Smooth muscle cell (in vitro differentiated cells): ENCODE data around the gene ZDHHC20. TPM values are rescaled to one million over a fixed set of nuclear protein-coding genes. Genes with fewer than 3 reads are reported as not detected.

Experiments
- DNase-seq: peaks from one replicate; lab custom pipeline; 2025; ENCODE audit not compliant: unreplicated experiment; lab: John Stamatoyannopoulos, UW
- H2AFZ ChIP-seq: fragments of 200-600 bp; sonication (generic); 2 replicates; pipeline ENCODE4 v1.6.0; 2016; ENCODE audit warnings: antibody characterized with exemption, low read depth, mild to moderate bottlenecking
- H3F3A ChIP-seq: fragments of 200-600 bp; sonication (generic); 2 replicates; pipeline ENCODE4 v1.6.0; 2017; ENCODE audit warnings: antibody characterized with exemption, low read depth
- H3K27ac ChIP-seq: fragments of 200-600 bp; sonication (generic); 2 replicates; pipeline ENCODE4 v1.5.1; 2016; ENCODE audit warnings: low read depth, mild to moderate bottlenecking
- H3K27me3 ChIP-seq: fragments of 200-600 bp; sonication (generic); 2 replicates; pipeline ENCODE4 v1.6.1; 2016; ENCODE audit warnings: low read depth, mild to moderate bottlenecking
- H3K36me3 ChIP-seq: fragments of 200-600 bp; sonication (generic); 2 replicates; pipeline ENCODE4 v1.5.1; 2016; ENCODE audit warnings: low read depth
- H3K4me1 ChIP-seq: fragments of 200-600 bp; sonication (generic); 2 replicates; pipeline ENCODE4 v1.5.1; 2016; ENCODE audit warnings: low read depth
- H3K4me2 ChIP-seq: fragments of 200-600 bp; sonication (generic); 2 replicates; pipeline ENCODE4 v1.6.0; 2016; ENCODE audit warnings: mild to moderate bottlenecking
- H3K4me3 ChIP-seq: fragments of 200-600 bp; sonication (generic); 2 replicates; pipeline ENCODE4 v1.5.1; 2016; ENCODE audit warnings: mild to moderate bottlenecking
- H3K79me2 ChIP-seq: fragments of 200-600 bp; sonication (generic); 2 replicates; pipeline ENCODE4 v1.6.0; 2016; ENCODE audit warnings: low read depth, mild to moderate bottlenecking
- H3K9ac ChIP-seq: fragments of 200-600 bp; sonication (generic); 2 replicates; pipeline ENCODE4 v1.6.0; 2016; ENCODE audit warnings: low read depth
- H3K9me3 ChIP-seq: fragments of 200-600 bp; sonication (generic); replicated peaks from 2 replicates; pipeline ENCODE4 v1.5.1; 2016; ENCODE audit warnings: low read depth
- H4K20me1 ChIP-seq: fragments of 200-600 bp; sonication (generic); 2 replicates; pipeline ENCODE4 v1.6.0; 2016; ENCODE audit warnings: low read depth
- WGBS: methylation state at CpG from one replicate; pipeline ENCODE4 v1.1.7; 2016; ENCODE audit warnings: low lambda C conversion rate; 5-methylcytosine and 5-hydroxymethylcytosine counted together
- polyA plus RNA-seq: library from polyadenylated mRNA; unstranded; fragments of >200 nt; fragmentation: Nextera tagmentation; extraction: Ambion mirVana; gene quantifications from 2 replicates; pipeline ENCODE4 v1.2.1, GENCODE V29; 2016
- total RNA-seq: library from RNA; depleted of rRNA; stranded (reverse); fragments of >200 nt; gene quantifications from 2 replicates; pipeline ENCODE4 v1.2.3, GENCODE V29; 2014
- TF ChIP-seq, protein P1 (sequence below): fragments of 200-600 bp; sonication (generic); IDR thresholded peaks from 2 replicates; pipeline ENCODE4 v1.5.1; 2017; ENCODE audit warnings: borderline replicate concordance, mild to moderate bottlenecking, antibody characterized with exemption; ENCODE audit not compliant: insufficient read depth, poor library complexity, severe bottlenecking

Gene ZDHHC20, protein sequence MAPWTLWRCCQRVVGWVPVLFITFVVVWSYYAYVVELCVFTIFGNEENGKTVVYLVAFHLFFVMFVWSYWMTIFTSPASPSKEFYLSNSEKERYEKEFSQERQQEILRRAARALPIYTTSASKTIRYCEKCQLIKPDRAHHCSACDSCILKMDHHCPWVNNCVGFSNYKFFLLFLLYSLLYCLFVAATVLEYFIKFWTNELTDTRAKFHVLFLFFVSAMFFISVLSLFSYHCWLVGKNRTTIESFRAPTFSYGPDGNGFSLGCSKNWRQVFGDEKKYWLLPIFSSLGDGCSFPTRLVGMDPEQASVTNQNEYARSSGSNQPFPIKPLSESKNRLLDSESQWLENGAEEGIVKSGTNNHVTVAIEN
- total RNA-seq (149 and 198 TPM in 2 replicates), polyA plus RNA-seq (24.2 and 24.4 TPM in 2 replicates)

DNA sequence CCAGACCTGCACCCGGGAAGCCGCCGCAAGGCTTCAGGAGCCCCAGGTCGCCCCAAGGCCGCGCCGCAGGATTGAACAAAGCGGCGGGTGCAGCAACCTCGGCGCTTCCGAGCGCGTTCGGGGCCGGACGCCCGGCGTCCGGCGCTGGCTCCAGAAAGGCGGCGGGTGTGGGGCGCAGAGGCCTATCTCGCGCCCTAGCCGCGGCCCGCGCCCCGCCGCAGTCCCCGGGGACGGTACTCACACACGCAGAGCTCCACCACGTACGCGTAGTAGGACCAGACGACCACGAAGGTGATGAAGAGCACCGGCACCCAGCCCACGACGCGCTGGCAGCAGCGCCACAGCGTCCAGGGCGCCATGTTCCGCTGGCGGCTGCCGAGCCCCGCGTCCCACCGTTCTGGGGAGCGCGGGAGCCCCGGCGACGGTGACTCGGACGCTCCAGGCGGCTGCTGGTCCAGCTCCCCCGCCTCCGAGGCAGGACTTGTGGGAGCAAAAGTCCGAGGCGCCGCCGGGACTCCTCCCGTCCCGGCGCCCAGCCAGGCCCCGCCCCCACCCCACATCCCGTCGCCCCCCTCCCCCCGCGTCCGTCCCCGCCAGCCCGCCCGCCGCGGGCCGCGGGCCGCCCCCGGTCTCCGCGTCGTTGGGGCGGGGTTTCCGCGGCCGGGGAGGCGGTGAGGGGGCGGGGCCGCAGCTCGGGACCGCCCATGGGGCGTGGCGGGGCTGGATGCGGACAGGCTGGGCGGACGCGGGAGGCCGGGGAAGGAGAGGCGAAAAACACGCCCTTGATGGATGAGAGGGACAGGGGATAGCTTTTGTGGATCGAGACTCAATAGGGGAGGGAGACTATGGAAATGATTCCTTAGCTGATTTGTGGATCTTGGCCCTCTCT, at the start of gene ZDHHC20:
Gene ZDHHC20 (minus strand): TSS at position 491 of the 889 bp plus-strand sequence. CDS start 132 bp downstream, at position 359.
- Histone ChIP-seq H3K9ac (peak within 1 kb of the TSS; percentile 94), H2AFZ (peak within 1 kb of the TSS; percentile 82)
- under 1% methylated on average over 66 of the region's 107 CpGs for WGBS

DNA sequence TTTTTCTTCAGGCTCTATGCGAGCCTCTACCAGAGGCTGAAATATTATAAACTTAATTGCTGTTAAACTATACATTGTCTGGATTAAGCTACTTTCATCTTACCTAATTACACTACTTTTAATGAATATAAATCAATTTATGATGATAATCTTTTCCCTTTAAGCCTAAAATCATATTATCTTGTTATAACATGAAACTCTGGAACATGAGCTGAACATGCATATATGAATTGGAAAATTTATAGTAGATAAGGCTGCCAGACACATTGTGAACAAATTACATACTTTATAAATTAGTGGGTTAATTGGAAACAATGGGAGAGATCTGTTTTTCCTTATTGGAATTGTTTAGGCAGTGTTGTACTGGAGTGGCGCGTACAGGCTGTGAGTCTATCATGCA, 45.3 kb upstream of the ZDHHC20 start:
- WGBS = 98% methylated on average over 3 of the region's 3 CpGs
- no peak for DNase-seq
- TF ChIP-seq, protein P1, sequence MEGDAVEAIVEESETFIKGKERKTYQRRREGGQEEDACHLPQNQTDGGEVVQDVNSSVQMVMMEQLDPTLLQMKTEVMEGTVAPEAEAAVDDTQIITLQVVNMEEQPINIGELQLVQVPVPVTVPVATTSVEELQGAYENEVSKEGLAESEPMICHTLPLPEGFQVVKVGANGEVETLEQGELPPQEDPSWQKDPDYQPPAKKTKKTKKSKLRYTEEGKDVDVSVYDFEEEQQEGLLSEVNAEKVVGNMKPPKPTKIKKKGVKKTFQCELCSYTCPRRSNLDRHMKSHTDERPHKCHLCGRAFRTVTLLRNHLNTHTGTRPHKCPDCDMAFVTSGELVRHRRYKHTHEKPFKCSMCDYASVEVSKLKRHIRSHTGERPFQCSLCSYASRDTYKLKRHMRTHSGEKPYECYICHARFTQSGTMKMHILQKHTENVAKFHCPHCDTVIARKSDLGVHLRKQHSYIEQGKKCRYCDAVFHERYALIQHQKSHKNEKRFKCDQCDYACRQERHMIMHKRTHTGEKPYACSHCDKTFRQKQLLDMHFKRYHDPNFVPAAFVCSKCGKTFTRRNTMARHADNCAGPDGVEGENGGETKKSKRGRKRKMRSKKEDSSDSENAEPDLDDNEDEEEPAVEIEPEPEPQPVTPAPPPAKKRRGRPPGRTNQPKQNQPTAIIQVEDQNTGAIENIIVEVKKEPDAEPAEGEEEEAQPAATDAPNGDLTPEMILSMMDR = no peak
- no peaks in the 10 kb centered on the region for H3K79me2 ChIP-seq
- no peak overlapping the region for H2AFZ ChIP-seq
- no peaks in the 10 kb centered on the region for H4K20me1 ChIP-seq
- H3K4me1 ChIP-seq = no peaks in the 10 kb centered on the region
- H3K27me3 ChIP-seq = no peaks in the 10 kb centered on the region
- H3K9ac ChIP-seq = no peak overlapping the region
- no peaks in the 10 kb centered on the region for H3K9me3 ChIP-seq
- no peak overlapping the region for H3K27ac ChIP-seq
- H3K4me2 ChIP-seq = no peak overlapping the region
- no peak overlapping the region for H3K4me3 ChIP-seq
- H3F3A ChIP-seq = no peaks in the 10 kb centered on the region
- peaks cover 2% of the 10 kb centered on the region for H3K36me3 ChIP-seq

More for the DNA sequence above, at the start of gene ZDHHC20:
- peak within 1 kb of the TSS; percentile 86 for H3K27ac ChIP-seq
- TF ChIP-seq, protein P1 = no peak
- no peaks in the 10 kb centered on the region for H3K9me3 ChIP-seq
- peak within 1 kb of the TSS; percentile 90 for H3K4me3 ChIP-seq
- no peaks in the 10 kb centered on the region for H3K27me3 ChIP-seq
- peaks cover 14% of the 10 kb centered on the region for H3K4me1 ChIP-seq
- H3K4me2 ChIP-seq = peak within 1 kb of the TSS; percentile 95
- no peaks in the 10 kb centered on the region for H3F3A ChIP-seq
- DNase-seq = peak; percentile 83
- peaks cover 35% of the 10 kb centered on the region for H4K20me1 ChIP-seq
- H3K36me3 ChIP-seq = no peaks in the 10 kb centered on the region
- H3K79me2 ChIP-seq = peaks cover 47% of the 10 kb centered on the region

DNA sequence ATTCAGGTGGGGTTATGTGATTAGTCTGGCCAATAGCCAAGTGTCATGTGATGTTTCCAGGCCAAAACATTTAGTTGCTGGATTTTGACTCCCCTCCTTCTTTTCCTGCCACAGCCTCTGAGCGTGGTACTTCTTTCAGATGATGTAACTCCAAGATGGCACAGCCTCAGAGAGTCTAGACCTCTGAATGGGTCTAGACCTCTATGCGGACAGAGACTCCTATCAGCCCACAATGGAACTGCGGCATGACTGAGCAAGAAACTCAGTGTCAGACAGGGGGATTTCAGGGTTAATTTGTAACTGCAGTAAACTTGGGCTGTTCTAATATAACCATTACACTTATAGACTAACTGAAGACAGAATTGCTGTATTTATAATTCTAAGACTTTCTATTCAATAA, 42.6 kb upstream of the ZDHHC20 start:
- Histone ChIP-seq H3K4me3 (no peak overlapping the region), H3F3A (no peaks in the 10 kb centered on the region), H3K4me2 (no peak overlapping the region), H3K4me1 (no peaks in the 10 kb centered on the region), H3K9me3 (no peaks in the 10 kb centered on the region), H3K79me2 (no peaks in the 10 kb centered on the region), H3K9ac (no peak overlapping the region), H4K20me1 (no peaks in the 10 kb centered on the region), H2AFZ (no peak overlapping the region), H3K27ac (no peak overlapping the region), H3K27me3 (no peaks in the 10 kb centered on the region), H3K36me3 (no peaks in the 10 kb centered on the region)
- TF ChIP-seq, protein P1 = no peak
- 93% methylated on average over 3 of the region's 3 CpGs for WGBS
- no peak for DNase-seq
